HL-60 (cell line): ENCODE measurements around the gene NECTIN4.
A peak's percentile ranks its signal among the peaks of the same experiment; 100 is the strongest.

Experiments
- DNase-seq, 2 experiments: peaks; one replicate each; pipeline ENCODE4 v3.0.0-alpha.2; 2010 to 2020; ENCODE audit warnings: low read depth in 1 of 2, low spot score in 1 of 2
- H3K27ac ChIP-seq: fragments of 250-450 bp; sonication (Bioruptor Pico); replicated peaks from 2 replicates; pipeline ENCODE4 v1.5.1; 2020; ENCODE audit warnings: mild to moderate bottlenecking, moderate library complexity
- H3K27me3 ChIP-seq: fragments of 250-450 bp; sonication (Bioruptor Pico); 2 replicates; pipeline ENCODE4 v1.5.1; 2021; ENCODE audit warnings: mild to moderate bottlenecking, moderate library complexity; ENCODE audit not compliant: insufficient read depth, poor library complexity, severe bottlenecking
- H3K4me3 ChIP-seq: replicated peaks from 2 replicates; pipeline ENCODE4 v1.5.1; 2011; ENCODE audit warnings: mild to moderate bottlenecking, control low read depth, low read length; ENCODE audit not compliant: insufficient read depth
- CTCF ChIP-seq: IDR thresholded peaks from one replicate; pipeline ENCODE4 v1.5.1; 2011; ENCODE audit warnings: low read length, control low read depth, inconsistent platforms; ENCODE audit not compliant: insufficient read depth
- GABPA ChIP-seq: IDR thresholded peaks from 2 replicates; pipeline ENCODE4 v1.6.1; 2012; ENCODE audit warnings: low read depth
- POLR2AphosphoS5 ChIP-seq: IDR thresholded peaks from 2 replicates; pipeline ENCODE4 v1.6.1; 2012; ENCODE audit warnings: low read depth
- REST ChIP-seq: IDR thresholded peaks from 2 replicates; pipeline ENCODE4 v1.6.1; 2012; ENCODE audit warnings: low read depth; ENCODE audit not compliant: insufficient replicate concordance
- SPI1 ChIP-seq: IDR thresholded peaks from 2 replicates; pipeline ENCODE4 v1.6.1; 2012; ENCODE audit warnings: low read depth, mild to moderate bottlenecking, borderline replicate concordance

The NECTIN4 gene

GRCh38 chr1:161111527-161111926 is 22.2 kb upstream of the NECTIN4 start:
- TF ChIP-seq POLR2AphosphoS5 (no peak), SPI1 (peak; percentile 26; the same call in 1 of the 2 replicates)
- DNase-seq, result no peak
- Histone ChIP-seq H3K27ac (peak overlapping the region; percentile 26), H3K4me3 (no peak overlapping the region), H3K27me3 (no peaks in the 10 kb centered on the region)

- no peak overlapping the region for H3K27ac ChIP-seq
- no peak for DNase-seq
- no peak overlapping the region for H3K4me3 ChIP-seq
- H3K27me3 ChIP-seq, result no peaks in the 10 kb centered on the region
- TF ChIP-seq SPI1 (no peak), GABPA (no peak)
These were observed 21.8 kb upstream of the NECTIN4 start for GRCh38 chr1:161111117-161111516.

- Histone ChIP-seq H3K27ac (no peak overlapping the region), H3K27me3 (no peaks in the 10 kb centered on the region), H3K4me3 (no peak overlapping the region)
- no peak for DNase-seq
- TF ChIP-seq SPI1 (no peak), CTCF (no peak), REST (no peak), POLR2AphosphoS5 (no peak), GABPA (no peak)
These were observed 17.1 kb upstream of the NECTIN4 start for GRCh38 chr1:161106431-161106830.

GRCh38 chr1:161100556-161100955 is 11.2 kb upstream of the NECTIN4 start:
- no peak overlapping the region for H3K4me3 ChIP-seq
- no peaks in the 10 kb centered on the region for H3K27me3 ChIP-seq
- no peak for DNase-seq
- TF ChIP-seq POLR2AphosphoS5 (no peak), REST (no peak), CTCF (no peak), SPI1 (no peak), GABPA (no peak)
- H3K27ac ChIP-seq, result no peak overlapping the region

- Histone ChIP-seq H3K27ac (no peak overlapping the region), H3K27me3 (no peaks in the 10 kb centered on the region), H3K4me3 (no peak overlapping the region)
- DNase-seq, result no peak
- peak; percentile 43; the same call in 1 of the 2 replicates for TF ChIP-seq POLR2AphosphoS5
- TF ChIP-seq REST, result no peak
- no peak for TF ChIP-seq GABPA
- no peak for TF ChIP-seq CTCF
- no peak for TF ChIP-seq SPI1
These were observed 9.9 kb upstream of the NECTIN4 start for GRCh38 chr1:161099090-161099802.
